ENCODE results near the gene SPART. TPM values are rescaled to one million over a fixed set of nuclear protein-coding genes. Genes with fewer than 3 reads are reported as not detected.

The SPART gene
- total RNA-seq (2021) = 60.6 and 60.9 TPM in 2 replicates
- long read RNA-seq, full-length matches to known transcripts = 412 of 665 reads
- long read RNA-seq, partial matches to known transcripts = 42 of 665 reads
- long read RNA-seq, other reads (novel, unspliced or antisense) = 211 of 665 reads

DNA sequence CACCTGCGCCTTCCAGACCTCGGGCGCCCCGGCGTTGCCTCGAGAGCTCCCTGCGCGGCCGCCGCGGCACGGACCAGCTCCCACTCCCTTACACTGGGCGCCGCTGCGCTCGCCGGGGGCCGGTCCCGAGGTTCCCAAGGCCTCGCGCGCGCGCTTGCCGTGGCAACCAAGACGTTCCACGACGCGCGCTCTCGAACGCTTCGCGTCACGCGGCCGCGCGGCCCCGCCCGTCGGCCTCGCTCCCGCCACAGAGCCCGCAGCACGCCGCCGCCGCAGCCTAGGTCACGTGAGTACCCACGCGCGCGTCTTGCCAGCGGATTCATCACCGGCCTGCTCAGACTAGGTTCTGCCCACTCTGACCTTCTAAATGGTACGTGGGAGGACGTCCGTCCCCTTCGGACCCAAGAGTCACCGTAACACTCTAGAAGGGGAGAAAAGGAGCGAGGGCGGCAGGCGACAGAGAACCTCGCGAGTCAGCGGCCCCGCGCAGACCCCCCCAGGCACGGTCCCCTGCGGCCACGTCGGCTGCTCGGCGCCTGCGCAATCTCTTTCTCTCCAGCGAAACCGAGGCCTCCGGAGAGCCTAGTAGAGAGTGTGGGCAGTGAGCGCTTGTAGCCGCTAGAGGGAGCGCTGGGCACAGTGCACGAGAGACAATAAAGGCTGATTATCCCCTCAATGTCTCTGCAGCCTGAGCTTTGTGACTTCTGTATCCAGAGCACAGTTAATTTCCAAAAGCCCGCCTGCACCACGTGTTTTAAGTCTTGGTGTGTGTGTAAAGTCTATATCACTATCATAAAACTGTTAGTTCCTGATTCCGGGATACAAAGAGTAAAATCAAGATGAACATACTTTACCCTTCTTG, at the start of gene SPART:
TSS of gene SPART (minus strand) at position 173 of the 862 bp plus-strand sequence. CDS start 10,564 bp downstream, outside the sequence.
- peaks cover 19 to 33% of the 10 kb centered on the region in 2 experiments for H3K4me1 Mint-ChIP-seq
- H3K36me3 Mint-ChIP-seq (ENCODE audit: insufficient read depth in 1 of 3, low read depth in 3 of 3) = peaks cover 0 to 3% (median 0%) of the 10 kb centered on the region in 3 experiments; a peak in 2 of 7 replicates
- Histone ChIP-seq H3K27ac (ENCODE audit: insufficient read length, low read depth, low read length) (peak within 1 kb of the TSS; percentile 99), H3K23ac (ENCODE audit: insufficient read length, low read depth, low read length) (no peak within 1 kb of the TSS), H3K56ac (ENCODE audit: insufficient read length, low read depth, low read length) (peak within 1 kb of the TSS; percentile 97), H3K4ac (ENCODE audit: low read depth, low read length) (peak within 1 kb of the TSS; percentile 38; the same call in 1 of the 2 replicates), H4K91ac (ENCODE audit: insufficient read length, low read depth, low read length) (peak within 1 kb of the TSS; percentile 82), H2BK120ac (ENCODE audit: low read depth, low read length, poor library complexity, severe bottlenecking) (peak within 1 kb of the TSS; percentile 94), H2AK5ac (ENCODE audit: insufficient read length, low read length) (peak within 1 kb of the TSS; percentile 62), H2BK5ac (ENCODE audit: insufficient read length, low read length) (peak within 1 kb of the TSS; percentile 71), H3K4me1 (ENCODE audit: insufficient read depth, low read length) (no peaks in the 10 kb centered on the region), H3K14ac (ENCODE audit: insufficient read depth, low read length) (peak within 1 kb of the TSS; percentile 90), H4K20me1 (ENCODE audit: control insufficient read depth, insufficient read depth, insufficient read length) (no peaks in the 10 kb centered on the region), H3T11ph (ENCODE audit: low read length) (no peak within 1 kb of the TSS), H3K27me3 (ENCODE audit: insufficient read depth, low read length) (no peaks in the 10 kb centered on the region), H2AFZ (ENCODE audit: low read length) (peak within 1 kb of the TSS; percentile 75), H2BK15ac (ENCODE audit: low read depth, low read length) (no peak within 1 kb of the TSS; the same call in 1 of the 2 replicates), H4K5ac (ENCODE audit: insufficient read length, low read depth, low read length) (peak within 1 kb of the TSS; percentile 98), H3K18ac (ENCODE audit: insufficient read length, low read depth, low read length) (peak within 1 kb of the TSS; percentile 88), H3K9me3 (ENCODE audit: control insufficient read depth, low read depth, low read length) (no peaks in the 10 kb centered on the region), H4K8ac (replicated peaks; ENCODE audit: insufficient read length, low read depth, low read length) (peak within 1 kb of the TSS; percentile 97), H3K4me2 (ENCODE audit: insufficient read depth, insufficient read length, low read length) (peak within 1 kb of the TSS; percentile 99), H3K79me1 (ENCODE audit: insufficient read depth, low read depth, low read length, poor library complexity, severe bottlenecking) (peaks cover 2% of the 10 kb centered on the region), H2BK20ac (ENCODE audit: low read depth, low read length, poor library complexity, severe bottlenecking) (no peak within 1 kb of the TSS), H3K23me2 (ENCODE audit: insufficient read length, low read depth, low read length, poor library complexity, severe bottlenecking) (peaks cover 8% of the 10 kb centered on the region), H3K9ac (ENCODE audit: extremely low read depth, insufficient read length, low read length) (peak within 1 kb of the TSS; percentile 98), H2BK12ac (ENCODE audit: insufficient read length, low read depth, low read length) (peak within 1 kb of the TSS; percentile 80), H3K79me2 (ENCODE audit: insufficient read depth, low read length) (peaks cover 14% of the 10 kb centered on the region; the same call in 1 of the 2 replicates)
- no peaks in the 10 kb centered on the region for H3K27me3 Mint-ChIP-seq (ENCODE audit: low read depth)
- no CpG with 5 or more reads among the region's 86 CpGs for WGBS (ENCODE audit: extremely low coverage, insufficient read length, low lambda C conversion rate)
- peak; percentile 89 for DNase-seq
- H3K9me3 Mint-ChIP-seq = no peaks in the 10 kb centered on the region
- H3K27ac Mint-ChIP-seq = peak within 1 kb of the TSS in 2 of 3 experiments; percentile 89 to 99; a peak in 3 of 7 replicates
- H3K4me3 Mint-ChIP-seq = peak within 1 kb of the TSS; percentile 86 to 92
- TF ChIP-seq, protein P1, sequence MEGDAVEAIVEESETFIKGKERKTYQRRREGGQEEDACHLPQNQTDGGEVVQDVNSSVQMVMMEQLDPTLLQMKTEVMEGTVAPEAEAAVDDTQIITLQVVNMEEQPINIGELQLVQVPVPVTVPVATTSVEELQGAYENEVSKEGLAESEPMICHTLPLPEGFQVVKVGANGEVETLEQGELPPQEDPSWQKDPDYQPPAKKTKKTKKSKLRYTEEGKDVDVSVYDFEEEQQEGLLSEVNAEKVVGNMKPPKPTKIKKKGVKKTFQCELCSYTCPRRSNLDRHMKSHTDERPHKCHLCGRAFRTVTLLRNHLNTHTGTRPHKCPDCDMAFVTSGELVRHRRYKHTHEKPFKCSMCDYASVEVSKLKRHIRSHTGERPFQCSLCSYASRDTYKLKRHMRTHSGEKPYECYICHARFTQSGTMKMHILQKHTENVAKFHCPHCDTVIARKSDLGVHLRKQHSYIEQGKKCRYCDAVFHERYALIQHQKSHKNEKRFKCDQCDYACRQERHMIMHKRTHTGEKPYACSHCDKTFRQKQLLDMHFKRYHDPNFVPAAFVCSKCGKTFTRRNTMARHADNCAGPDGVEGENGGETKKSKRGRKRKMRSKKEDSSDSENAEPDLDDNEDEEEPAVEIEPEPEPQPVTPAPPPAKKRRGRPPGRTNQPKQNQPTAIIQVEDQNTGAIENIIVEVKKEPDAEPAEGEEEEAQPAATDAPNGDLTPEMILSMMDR (conservative IDR thresholded peaks at IDR 0.05) = peak; percentile 98

All from H9 (cell line).